ENCODE results near the gene PKP3. TPM values are rescaled to one million over a fixed set of nuclear protein-coding genes. Genes with fewer than 3 reads are reported as not detected.

PKP3 gene
- total RNA-seq, 1 donor from 2014 or later: 0.52 TPM

GRCh38 chr11:376531-377173 is 17.4 kb upstream of the PKP3 start:
- H3K4me1 ChIP-seq: no peaks in the 10 kb centered on the region
- no peaks in the 10 kb centered on the region for H3K9me3 ChIP-seq (replicated peaks)
- no peaks in the 10 kb centered on the region for H3K36me3 ChIP-seq
- DNase-seq: no peak
- TF ChIP-seq CTCF (IDR thresholded peaks at IDR 0.05; ENCODE audit: borderline replicate concordance): no peak
- H3K27ac ChIP-seq (replicated peaks): no peak overlapping the region
- H3K4me3 ChIP-seq: no peak overlapping the region
- intact Hi-C loops (cut with micrococcal nuclease): no loop called here
- H3K27me3 ChIP-seq (ENCODE audit: low read depth): peaks cover 70% of the 10 kb centered on the region

GRCh38 chr11:377174-377865 is 16.7 kb upstream of the PKP3 start:
- Histone ChIP-seq H3K27me3 (ENCODE audit: low read depth) (peaks cover 71% of the 10 kb centered on the region), H3K4me3 (no peak overlapping the region), H3K9me3 (replicated peaks) (no peaks in the 10 kb centered on the region), H3K36me3 (no peaks in the 10 kb centered on the region), H3K4me1 (no peaks in the 10 kb centered on the region), H3K27ac (replicated peaks) (no peak overlapping the region)
- intact Hi-C loops (cut with micrococcal nuclease): no loop called here
- TF ChIP-seq CTCF (IDR thresholded peaks at IDR 0.05; ENCODE audit: borderline replicate concordance): no peak
- no peak for DNase-seq

- H3K27me3 ChIP-seq (ENCODE audit: low read depth): peaks cover 65% of the 10 kb centered on the region
- no peak overlapping the region for H3K4me3 ChIP-seq
- H3K36me3 ChIP-seq: no peaks in the 10 kb centered on the region
- no peak for DNase-seq
- intact Hi-C loops (cut with micrococcal nuclease): no loop called here
- H3K27ac ChIP-seq (replicated peaks): no peak overlapping the region
- no peak for TF ChIP-seq CTCF (IDR thresholded peaks at IDR 0.05; ENCODE audit: borderline replicate concordance)
- H3K9me3 ChIP-seq (replicated peaks): no peaks in the 10 kb centered on the region
- no peaks in the 10 kb centered on the region for H3K4me1 ChIP-seq
Measured at GRCh38 chr11:377883-378500, 16.0 kb upstream of the PKP3 start.

- H3K4me1 ChIP-seq: no peaks in the 10 kb centered on the region
- no peaks in the 10 kb centered on the region for H3K36me3 ChIP-seq
- no peak overlapping the region for H3K27ac ChIP-seq (replicated peaks)
- intact Hi-C loops (cut with micrococcal nuclease): no loop called here
- H3K4me3 ChIP-seq: no peak overlapping the region
- no peak for TF ChIP-seq CTCF (IDR thresholded peaks at IDR 0.05; ENCODE audit: borderline replicate concordance)
- no peaks in the 10 kb centered on the region for H3K9me3 ChIP-seq (replicated peaks)
- H3K27me3 ChIP-seq (ENCODE audit: low read depth): peaks cover 58% of the 10 kb centered on the region
- no peak for DNase-seq
Measured at GRCh38 chr11:379205-380094, 14.6 kb upstream of the PKP3 start.

GRCh38 chr11:380095-380480 is 13.9 kb upstream of the PKP3 start:
- TF ChIP-seq CTCF (IDR thresholded peaks at IDR 0.05; ENCODE audit: borderline replicate concordance): no peak
- intact Hi-C loops (cut with micrococcal nuclease): no loop called here
- Histone ChIP-seq H3K27ac (replicated peaks) (no peak overlapping the region), H3K36me3 (no peaks in the 10 kb centered on the region), H3K9me3 (replicated peaks) (no peaks in the 10 kb centered on the region), H3K27me3 (ENCODE audit: low read depth) (peaks cover 58% of the 10 kb centered on the region), H3K4me1 (no peaks in the 10 kb centered on the region), H3K4me3 (no peak overlapping the region)
- no peak for DNase-seq

All from left ventricle myocardium inferior (tissue), 1 donor.